ENCODE data around the gene HHAT. TPM values are rescaled to one million over a fixed set of nuclear protein-coding genes. Genes with fewer than 3 reads are reported as not detected.

The HHAT gene
- total RNA-seq, 1 experiment from 2014 or later: 4.6 TPM

- POLR2A ChIA-PET: interaction anchor here (0.6 to 2.1 kb wide), 5 partner anchors 8 to 663 kb away, joined by 3 to 5 read pairs (median 3); partner anchors contain the start of gene HHAT
These were observed 268.9 kb downstream of the HHAT start for GRCh38 chr1:210597555-210598134.

GRCh38 chr1:210598135-210598652, 269.5 kb downstream of the HHAT start:
- Mint-ChIP-seq H3K9me3 (ENCODE audit: unreplicated experiment) (peaks cover 10% of the 10 kb centered on the region), H3K4me3 (ENCODE audit: unreplicated experiment) (no peak overlapping the region), H3K4me1 (ENCODE audit: insufficient read depth, unreplicated experiment) (peaks cover 19% of the 10 kb centered on the region), H3K27me3 (ENCODE audit: insufficient read depth, unreplicated experiment) (no peaks in the 10 kb centered on the region), H3K27ac (ENCODE audit: low read depth, unreplicated experiment) (peak overlapping the region; percentile 98), H3K36me3 (ENCODE audit: insufficient read depth, unreplicated experiment) (peaks cover 5% of the 10 kb centered on the region)
- intact Hi-C loops (cut with micrococcal nuclease): loop anchor here (2.0 to 5.0 kb wide), 4 partner anchors 129 to 914 kb away; partner anchors contain the start of gene RCOR3
- DNase-seq (ENCODE audit: unreplicated experiment): peak; percentile 97
- BruUV-seq (replicated peaks): TSS peak; percentile 50
- POLR2A ChIA-PET: interaction anchor here (0.6 to 1.9 kb wide), 4 partner anchors 8 to 662 kb away, joined by 3 to 4 read pairs (median 3); no protein-coding TSS in a partner anchor
- CTCF ChIA-PET: interaction anchor here (0.5 to 3.8 kb wide), 12 partner anchors 12 to 540 kb away, joined by 3 to 29 read pairs (median 4); partner anchors contain the start of gene KCNH1
- no peak for TF ChIP-seq CTCF (IDR thresholded peaks at IDR 0.05; ENCODE audit: unreplicated experiment)

More at GRCh38 chr1:210597555-210598134, 268.9 kb downstream of the HHAT start:
- no peaks in the 10 kb centered on the region for H3K27me3 Mint-ChIP-seq (ENCODE audit: insufficient read depth, unreplicated experiment)
- BruUV-seq (replicated peaks): TSS peak; percentile 89
- peak; percentile 94 for DNase-seq (ENCODE audit: unreplicated experiment)
- TF ChIP-seq CTCF (IDR thresholded peaks at IDR 0.05; ENCODE audit: unreplicated experiment): no peak
- intact Hi-C loops (cut with micrococcal nuclease): loop anchor here (1.0 to 5.0 kb wide), 5 partner anchors 129 to 915 kb away; partner anchors contain the start of gene RCOR3
- H3K9me3 Mint-ChIP-seq (ENCODE audit: unreplicated experiment): peaks cover 15% of the 10 kb centered on the region
- CTCF ChIA-PET: interaction anchor here (0.5 to 3.8 kb wide), 10 partner anchors 9 to 538 kb away, joined by 3 to 29 read pairs (median 4); partner anchors contain the start of gene KCNH1
- no peak overlapping the region for H3K4me3 Mint-ChIP-seq (ENCODE audit: unreplicated experiment)
- peaks cover 19% of the 10 kb centered on the region for H3K4me1 Mint-ChIP-seq (ENCODE audit: insufficient read depth, unreplicated experiment)
- peak overlapping the region; percentile 98 for H3K27ac Mint-ChIP-seq (ENCODE audit: low read depth, unreplicated experiment)
- peaks cover 5% of the 10 kb centered on the region for H3K36me3 Mint-ChIP-seq (ENCODE audit: insufficient read depth, unreplicated experiment)

- TF ChIP-seq CTCF (IDR thresholded peaks at IDR 0.05; ENCODE audit: unreplicated experiment): no peak
- DNase-seq (ENCODE audit: unreplicated experiment): no peak
- ChIA-PET POLR2A (interaction anchor here (0.6 kb wide), 1 partner anchor 133 kb away, joined by 3 read pairs; no protein-coding TSS in a partner anchor), CTCF (interaction anchor here (1.2 to 2.0 kb wide), 2 partner anchors 17 to 534 kb away, joined by 4 to 7 read pairs; partner anchors contain the start of gene KCNH1)
- Mint-ChIP-seq H3K4me1 (ENCODE audit: insufficient read depth, unreplicated experiment) (peaks cover 19% of the 10 kb centered on the region), H3K9me3 (ENCODE audit: unreplicated experiment) (peaks cover 8% of the 10 kb centered on the region), H3K27me3 (ENCODE audit: insufficient read depth, unreplicated experiment) (no peaks in the 10 kb centered on the region), H3K4me3 (ENCODE audit: unreplicated experiment) (no peak overlapping the region), H3K36me3 (ENCODE audit: insufficient read depth, unreplicated experiment) (peaks cover 5% of the 10 kb centered on the region), H3K27ac (ENCODE audit: low read depth, unreplicated experiment) (no peak overlapping the region)
- BruUV-seq (replicated peaks): no TSS peak
- intact Hi-C loops (cut with micrococcal nuclease): no loop called here
These were observed 271.9 kb downstream of the HHAT start for GRCh38 chr1:210600421-210601159.

GRCh38 chr1:210603123-210603522, 274.4 kb downstream of the HHAT start:
- CTCF ChIA-PET: interaction anchor here (0.9 to 1.0 kb wide), 2 partner anchors 346 to 524 kb away, joined by 5 to 6 read pairs; no protein-coding TSS in a partner anchor
- Mint-ChIP-seq H3K4me1 (ENCODE audit: insufficient read depth, unreplicated experiment) (peaks cover 15% of the 10 kb centered on the region), H3K36me3 (ENCODE audit: insufficient read depth, unreplicated experiment) (no peaks in the 10 kb centered on the region), H3K27ac (ENCODE audit: low read depth, unreplicated experiment) (no peak overlapping the region), H3K4me3 (ENCODE audit: unreplicated experiment) (no peak overlapping the region), H3K9me3 (ENCODE audit: unreplicated experiment) (peaks cover 21% of the 10 kb centered on the region), H3K27me3 (ENCODE audit: insufficient read depth, unreplicated experiment) (no peaks in the 10 kb centered on the region)
- no TSS peak for BruUV-seq (replicated peaks)
- no peak for TF ChIP-seq CTCF (IDR thresholded peaks at IDR 0.05; ENCODE audit: unreplicated experiment)
- intact Hi-C loops (cut with micrococcal nuclease): no loop called here
- DNase-seq (ENCODE audit: unreplicated experiment): no peak
- POLR2A ChIA-PET: no interaction called here
